ENCODE data around the gene TMEM170B.
A peak's percentile ranks its signal among the peaks of the same experiment; 100 is the strongest.

TMEM170B gene, protein sequence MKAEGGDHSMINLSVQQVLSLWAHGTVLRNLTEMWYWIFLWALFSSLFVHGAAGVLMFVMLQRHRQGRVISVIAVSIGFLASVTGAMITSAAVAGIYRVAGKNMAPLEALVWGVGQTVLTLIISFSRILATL

DNA sequence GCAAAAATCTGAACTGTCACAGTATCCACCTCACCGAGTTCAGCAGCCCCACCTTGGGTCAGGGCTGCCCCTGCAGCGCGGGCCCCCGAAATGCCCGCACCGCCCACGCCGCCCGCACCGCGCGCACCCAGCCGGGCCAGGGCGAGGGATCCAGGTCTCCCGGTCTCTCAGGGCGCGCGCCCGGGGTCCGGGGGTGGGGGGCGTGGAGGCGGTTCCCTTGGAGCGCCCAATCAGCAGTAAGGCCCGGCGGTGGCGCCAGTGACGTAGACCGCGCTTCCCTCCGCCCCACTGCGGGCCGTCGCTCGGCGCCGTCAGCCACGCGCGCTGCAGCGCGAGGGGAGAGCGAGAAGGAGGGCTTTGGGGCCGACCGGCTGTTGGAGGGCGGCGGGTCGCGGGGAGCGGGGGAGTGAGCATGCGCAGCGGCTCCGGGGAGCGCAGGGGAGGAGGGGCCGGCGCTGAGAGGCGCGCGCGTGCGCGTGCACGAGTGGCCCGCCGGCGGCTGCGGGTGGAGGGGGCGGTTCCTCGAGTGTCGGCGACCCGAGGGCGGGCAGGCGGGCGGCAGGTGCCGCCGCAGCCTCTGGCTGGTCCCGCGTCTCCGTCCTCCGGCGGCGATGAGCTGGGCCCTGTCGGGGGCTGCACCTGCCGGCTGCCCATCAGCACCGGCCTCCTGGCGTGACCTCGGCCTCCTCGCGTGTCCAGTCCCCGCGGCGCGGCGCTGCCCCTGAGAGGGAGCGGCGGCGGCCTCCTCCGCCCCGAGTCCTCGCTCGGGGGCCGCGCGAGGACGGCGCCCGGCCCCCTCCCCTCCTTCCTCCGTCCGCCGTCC, at the start of gene TMEM170B:
Gene TMEM170B (plus strand): TSS at position 521 of the 823 bp plus-strand sequence. CDS start 529 bp downstream, outside the sequence.
- DNase-seq, result peak; percentile 97

DNA sequence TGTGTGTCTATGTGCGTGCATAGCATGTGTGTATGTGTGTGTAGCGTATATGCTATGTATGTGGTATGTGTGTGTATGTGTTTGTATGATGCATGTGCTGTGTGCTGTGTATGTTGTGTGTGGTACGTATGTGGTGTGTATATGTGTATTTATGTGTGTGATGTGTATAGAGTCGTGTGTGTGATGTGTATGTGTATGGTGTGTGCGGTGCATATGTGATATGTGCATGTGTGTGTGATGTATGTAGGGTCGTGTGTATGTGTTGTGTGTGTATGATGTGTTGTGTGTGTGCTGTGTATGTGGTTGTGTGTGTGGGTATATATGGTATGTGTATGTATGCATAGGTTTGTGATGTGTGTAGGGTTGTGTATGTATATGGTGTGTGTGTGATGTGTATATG, 46.6 kb upstream of the TMEM170B start:
- DNase-seq, result no peak

DNA sequence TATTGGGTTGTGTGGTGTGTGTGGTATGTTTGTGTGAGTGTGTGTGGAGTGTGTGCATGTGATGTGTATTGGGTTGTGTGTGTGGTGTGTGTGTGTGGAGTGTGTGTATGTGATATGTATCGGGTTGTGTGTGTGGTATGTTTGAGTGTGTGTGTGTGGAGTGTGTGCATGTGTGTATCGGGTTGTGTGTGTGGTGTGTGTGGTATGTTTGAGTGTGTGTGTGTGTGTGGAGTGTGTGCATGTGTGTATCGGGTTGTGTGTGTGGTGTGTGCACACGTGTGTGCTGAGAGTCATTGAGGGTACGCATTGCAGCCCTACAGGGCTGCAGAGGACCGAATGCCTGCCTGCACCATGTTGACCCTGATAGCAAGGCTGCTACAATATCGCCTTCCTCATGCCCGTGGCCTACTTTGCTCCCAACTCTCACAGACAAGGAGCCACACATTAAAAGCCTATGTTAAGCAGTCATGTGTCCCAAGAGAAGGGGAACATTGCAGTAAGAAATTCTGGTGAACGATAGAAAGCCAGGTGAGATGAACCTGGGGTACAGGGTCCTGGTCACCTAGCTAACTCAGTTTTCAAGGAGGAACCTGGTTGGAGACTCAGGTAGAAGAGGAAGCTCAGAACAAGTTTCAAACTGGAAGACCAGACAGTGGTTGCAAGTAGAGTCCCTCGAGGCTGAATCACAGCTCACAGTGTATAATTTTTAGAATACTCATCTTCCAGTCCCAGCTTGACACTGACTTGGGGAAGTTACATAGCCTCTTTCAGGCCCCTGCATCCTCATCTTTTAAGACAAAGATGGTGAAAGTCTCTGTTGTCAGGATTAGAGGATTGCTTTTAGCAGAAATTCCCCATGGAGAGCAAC, 45.7 kb upstream of the TMEM170B start:
- no peak for DNase-seq

DNA sequence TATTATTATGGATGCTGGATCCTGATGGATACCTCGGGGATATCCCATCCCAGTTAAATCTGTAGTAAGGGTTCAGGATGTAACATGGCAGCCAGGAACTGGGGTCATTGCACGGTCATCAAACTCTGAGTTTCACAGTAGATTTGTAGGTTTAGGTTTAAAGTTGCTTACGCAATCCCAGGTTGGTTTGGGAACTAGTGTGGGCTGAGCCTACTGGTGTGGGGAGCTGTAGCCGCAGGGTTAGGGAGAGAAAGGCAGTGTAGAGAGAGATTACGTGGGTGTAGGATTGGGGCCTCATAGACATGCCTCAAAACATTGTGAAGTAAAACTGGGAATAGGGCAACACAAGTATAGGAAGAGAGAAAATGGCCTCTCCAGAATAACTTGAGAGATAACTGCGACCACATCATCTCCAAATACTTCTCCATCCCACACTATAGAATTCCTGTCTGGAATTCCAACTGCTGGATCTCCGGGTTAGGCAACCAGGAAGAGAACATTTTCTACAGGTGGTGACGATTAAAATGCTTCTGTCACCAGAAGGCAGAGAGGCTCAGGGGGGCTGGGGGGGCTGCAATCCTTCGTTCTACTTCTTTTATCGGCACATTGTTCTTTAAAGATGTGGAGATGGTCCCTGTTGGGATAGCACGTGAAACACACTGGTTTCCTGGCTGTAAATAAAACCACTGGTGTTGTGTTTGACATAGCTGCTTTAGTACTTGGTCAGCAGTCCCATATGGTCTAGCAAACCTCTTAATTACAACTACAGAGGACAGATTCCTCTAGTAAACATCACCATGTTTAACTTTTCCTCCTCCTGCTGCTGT, 44.9 kb upstream of the TMEM170B start:
- DNase-seq, result no peak

DNA sequence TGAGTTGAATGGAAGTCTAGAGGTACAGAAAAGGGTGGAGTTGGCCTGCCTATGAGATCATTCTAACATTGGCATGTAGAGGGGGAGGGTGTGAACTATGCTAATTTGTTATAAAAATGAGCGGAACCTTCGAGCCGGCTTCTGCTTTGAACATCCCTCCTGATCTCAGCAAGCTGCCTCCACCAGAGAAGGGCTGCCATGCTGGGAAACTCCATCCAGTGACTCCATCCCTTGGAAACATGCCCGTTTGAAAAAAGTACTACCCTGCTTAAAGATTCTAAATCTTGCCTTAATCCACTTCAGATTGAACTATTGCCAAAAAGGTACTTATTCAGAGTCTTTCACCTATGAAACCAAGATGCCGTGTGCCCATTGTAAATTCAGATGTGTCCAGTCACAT, 43.6 kb upstream of the TMEM170B start:
- no peak for DNase-seq

DNA sequence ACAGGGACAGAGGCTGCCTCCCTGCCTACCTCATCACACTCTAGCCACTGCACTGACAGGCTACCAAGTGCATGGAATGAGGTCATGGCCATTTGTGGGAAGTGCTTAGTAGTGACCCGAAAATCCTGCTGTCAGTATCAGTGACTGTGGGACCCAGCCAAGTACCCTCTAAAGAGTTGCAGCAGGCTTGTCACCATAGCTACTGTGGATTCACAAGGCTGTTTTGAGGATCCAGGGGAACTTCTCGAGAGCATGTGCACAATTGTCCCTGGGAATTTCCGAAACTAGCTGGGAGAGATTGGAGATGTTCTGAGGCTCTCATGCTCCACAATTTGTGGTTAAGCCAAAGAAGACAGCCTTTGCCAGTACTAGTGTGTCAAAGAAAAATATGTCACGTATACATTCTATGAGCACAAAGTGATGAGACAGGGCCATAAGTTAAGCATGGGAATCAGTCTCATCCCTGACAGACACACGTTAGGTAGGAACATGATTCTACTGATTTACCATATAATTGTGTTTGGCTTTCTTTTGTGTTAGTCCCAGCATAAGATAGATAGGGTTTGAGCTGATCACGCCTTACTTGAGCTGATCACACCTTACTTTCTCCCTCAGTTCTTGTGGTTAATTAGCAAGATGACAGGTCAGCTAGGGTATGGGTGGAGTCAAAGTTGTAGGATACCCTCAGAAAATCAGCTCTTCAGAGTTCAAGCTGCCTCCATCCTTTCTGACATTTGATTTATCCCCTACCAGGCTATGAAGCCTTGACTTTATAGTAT, 42.6 kb upstream of the TMEM170B start:
- DNase-seq, result no peak

DNA sequence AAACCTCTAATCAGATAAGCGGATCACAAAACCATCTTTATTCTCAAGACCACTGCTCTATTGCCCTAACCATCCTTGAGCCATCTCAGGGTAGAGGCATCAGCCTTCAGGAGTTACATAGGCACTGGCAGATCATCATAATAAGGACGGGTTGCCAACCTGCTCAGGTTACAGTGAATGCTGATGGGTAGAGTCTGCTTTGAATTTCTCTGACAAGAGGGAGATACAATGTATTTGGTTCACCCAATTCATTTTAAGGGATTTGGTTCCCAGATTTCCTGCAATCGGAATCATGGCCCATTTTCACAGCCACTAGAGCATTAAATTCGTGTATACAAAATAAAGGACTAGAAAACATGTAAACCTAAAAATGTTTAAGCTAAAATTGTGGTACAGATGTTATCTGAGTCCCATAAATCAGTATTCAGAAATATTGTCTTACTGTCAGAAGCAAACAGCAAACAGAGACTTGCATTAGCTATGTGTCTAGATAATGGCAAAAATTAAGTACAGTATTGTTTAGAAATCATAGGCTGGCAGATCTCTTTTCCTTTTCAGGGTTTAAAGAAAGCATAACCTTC, 41.9 kb upstream of the TMEM170B start:
- no peak for DNase-seq

DNA sequence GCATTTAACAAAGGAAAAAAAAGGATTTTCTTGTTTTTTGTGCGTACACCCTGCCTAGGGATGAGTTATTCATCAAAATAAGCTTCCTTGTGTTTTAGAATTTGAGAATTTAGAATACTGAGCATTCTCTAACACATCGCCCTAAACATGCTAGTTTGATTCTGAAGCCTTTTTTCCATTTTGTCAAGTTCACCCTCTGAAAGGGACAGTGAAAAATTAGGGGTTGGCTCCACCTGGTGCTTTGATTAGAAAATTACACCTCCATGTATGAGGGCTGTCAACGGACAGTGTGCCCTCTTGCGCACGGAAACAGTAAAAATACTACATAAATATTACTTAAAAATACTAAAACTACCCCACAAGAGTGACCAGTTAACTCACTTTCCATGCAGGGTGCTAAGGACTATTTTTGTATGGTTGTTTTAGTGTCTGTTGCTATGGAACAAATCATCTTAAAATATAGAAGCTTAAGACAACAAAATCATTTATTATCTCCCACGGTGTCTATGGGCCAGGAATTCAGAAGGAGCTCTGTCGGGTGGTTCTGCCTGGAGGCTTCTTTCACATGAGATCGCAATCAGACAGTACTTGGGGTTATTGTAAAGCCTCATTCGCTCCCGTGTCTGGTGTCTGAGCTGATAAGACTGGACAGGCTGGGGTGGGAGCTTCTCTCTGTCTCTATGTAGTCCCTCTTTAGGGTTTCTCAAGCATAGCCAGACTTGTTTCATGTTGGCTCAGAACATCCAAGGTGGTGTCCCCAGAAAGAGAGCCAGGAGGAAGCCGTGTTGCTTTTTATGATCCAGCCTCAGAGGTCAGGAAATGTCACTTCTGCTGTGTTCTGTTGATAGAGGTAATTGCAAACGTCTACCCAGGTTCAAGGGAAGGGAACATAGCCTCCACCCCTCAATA, 41.1 kb upstream of the TMEM170B start:
- DNase-seq, result peak; percentile 63

DNA sequence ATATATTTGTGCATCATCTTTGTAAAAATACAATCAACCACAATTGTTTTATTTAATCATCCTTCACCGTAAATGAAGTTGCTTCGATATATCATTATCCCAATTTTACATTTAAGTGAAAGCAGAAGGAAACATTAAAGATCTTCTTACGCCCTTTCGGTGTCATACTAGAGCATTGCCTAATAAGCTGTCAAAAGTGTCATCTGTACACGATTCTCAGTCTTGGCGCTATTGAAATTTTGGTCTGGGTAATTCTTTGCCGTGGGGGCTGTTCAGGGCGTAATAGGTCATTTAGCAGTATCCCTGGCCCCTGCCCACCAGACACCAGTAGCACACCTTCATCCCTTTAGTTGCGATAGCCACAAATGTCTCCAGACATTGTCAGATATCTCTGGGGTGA, 40.4 kb upstream of the TMEM170B start:
- no peak for DNase-seq

DNA sequence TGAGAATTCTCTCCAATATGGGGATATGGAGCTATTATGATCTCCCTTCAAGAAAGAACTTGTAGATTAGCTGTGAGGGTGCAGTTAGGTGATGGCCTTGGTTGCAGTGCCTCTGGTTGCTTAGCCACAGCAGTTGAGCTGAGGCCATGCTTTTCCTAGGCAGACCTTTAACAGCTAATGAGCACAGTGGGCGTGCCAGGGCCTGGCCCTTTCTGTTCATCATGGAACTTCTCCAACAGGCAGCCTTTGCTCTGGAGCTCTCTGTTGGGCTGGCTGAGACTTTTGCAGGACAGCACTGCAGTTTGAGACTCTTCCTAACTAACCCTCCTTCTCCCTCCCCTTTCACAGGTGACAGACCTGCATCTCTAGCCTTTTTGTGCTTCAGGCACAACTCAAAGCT, 39.7 kb upstream of the TMEM170B start:
- DNase-seq, result peak; percentile 18

DNA sequence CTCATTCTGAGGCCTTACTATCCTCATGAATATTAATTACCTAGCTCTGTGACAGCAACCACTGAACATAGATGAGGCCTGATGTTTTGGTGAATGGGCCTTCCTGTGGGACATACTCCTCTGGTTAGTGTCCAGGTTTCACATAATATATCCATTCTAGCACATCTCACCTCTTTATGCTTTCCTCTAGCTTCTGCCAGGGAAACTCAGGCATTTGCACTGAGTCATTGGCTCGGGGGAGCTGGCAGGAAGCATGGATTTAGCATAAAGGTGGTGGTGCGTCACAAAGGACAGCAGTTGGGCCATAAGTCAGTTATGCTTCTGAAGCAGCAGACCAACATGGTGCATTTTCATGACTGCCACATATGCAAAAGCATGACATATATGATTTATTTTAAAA, 37.5 kb upstream of the TMEM170B start:
- DNase-seq, result no peak

DNA sequence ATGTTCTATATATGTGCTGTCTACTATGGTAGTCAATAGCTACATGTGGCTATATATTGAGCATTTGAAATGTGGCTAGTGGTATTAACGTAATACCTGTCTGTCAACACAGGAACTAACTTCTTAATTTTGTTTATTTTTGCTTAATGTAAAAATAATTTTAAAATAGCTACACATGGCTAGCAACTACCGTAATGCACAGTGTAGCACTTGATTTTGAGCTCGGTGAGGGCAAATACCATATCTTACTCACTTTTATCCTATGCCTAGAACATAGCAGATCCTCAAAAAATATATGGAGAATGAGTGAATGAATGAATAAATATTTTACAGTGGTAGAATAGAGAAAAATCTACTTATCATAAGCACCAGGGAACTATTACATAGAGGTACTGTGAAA, 28.1 kb upstream of the TMEM170B start:
- DNase-seq, result no peak

DNA sequence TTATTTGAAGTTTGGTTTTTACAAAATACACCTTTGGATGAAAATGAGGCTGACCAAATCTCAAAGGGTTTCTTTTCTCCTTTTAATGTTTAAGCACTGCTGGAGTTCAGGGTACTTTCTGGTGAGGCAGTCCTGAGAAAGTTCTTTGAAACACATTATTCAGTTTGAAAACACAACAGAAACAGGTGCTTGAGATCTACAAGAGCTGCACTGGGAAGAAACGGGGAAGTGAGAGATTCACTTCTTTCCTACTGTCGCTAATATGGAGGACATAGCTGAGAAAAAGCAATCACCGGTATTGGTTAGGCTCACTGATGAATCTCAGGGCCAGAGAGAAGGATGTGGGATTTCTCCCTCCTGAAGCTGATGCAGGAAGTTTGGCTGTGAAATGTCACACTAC, 22.9 kb upstream of the TMEM170B start:
- no peak for DNase-seq

DNA sequence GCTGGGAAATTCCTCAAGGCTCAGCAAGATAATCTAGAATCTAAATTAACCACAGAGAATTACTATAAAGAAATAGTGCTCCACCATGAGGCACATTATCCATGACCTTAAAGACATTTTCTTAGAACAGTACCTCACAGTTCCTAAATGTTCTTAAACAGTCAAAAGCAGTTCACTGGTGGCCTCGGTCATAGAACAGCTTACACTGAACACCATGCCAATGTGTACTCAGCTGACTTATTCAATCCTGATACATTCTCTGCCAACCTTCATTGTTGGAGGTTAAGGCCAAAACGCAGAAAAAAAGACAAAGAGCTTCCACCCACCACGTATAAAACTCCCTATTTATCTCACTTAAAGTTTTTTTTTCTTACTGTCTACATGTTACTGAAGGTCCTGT, 21.8 kb upstream of the TMEM170B start:
- no peak for DNase-seq

DNA sequence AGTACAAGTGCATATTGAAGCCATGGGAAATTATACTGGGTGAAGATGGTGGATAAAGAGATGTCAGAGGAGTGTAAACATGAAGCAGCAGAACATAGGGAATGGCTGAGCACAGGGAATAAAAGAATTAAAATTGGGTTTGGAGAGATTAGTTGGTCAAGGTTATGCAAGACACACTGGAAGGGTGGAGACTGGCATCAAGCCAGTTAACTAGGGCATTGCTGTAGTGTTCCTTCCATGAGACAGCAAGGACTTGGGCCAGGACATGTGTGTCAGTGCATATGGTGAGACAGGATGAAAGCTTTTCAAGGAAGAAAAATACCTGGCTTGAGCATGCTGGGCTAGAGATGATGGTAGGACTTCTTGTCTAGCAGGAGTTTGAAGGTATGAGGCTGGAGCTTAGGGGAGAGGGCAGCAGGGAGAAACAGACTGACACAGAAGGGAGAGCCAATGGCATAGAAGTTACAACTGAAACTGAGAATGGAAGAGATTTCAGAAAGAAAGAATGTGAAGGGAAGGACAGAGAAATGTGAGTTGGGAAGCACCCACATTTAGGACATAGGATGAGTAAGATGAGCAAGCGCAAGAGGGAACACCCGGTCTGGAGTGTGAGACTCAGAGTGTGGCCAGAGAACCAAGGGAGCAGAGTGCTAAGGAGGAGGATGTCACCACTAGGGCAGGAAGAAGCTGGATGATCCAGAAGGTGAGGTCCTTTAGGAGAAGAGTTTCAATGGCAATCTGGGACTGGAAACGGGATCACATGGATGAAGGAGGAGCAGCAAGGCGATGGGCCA, 14.5 kb upstream of the TMEM170B start:
- DNase-seq, result no peak

DNA sequence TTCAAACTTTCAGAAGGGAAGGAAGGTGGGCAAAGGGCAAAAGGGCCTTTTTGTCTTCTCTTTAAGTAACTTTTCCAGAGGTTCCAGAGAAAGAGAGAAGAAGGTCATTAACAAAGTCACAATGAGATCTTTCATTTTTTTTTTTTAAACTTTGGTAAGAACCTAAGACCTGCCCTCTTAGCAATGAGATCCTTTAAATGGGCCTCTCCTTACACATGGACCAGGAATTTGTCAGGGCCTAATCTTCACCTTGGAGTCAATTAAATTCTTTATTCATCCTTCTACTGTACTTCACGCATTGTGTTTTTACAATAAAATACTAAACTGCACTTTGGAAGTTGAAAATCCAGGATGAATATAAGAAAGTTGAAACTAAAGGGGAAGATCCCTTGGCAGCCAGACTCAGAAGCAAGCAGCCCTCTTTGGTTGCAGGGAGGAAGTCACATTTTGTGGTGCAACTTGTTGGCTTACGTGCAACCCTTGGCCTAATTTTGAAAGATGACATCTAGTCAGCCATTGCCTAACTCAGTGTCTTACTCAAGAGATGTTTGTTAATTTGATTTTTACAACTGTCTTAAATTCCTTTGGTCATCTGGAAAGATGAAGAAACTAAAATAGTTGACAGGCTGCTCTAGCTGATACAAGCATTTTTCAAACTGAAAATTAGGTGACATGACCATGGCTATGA, 11.9 kb upstream of the TMEM170B start:
- no peak for DNase-seq

DNA sequence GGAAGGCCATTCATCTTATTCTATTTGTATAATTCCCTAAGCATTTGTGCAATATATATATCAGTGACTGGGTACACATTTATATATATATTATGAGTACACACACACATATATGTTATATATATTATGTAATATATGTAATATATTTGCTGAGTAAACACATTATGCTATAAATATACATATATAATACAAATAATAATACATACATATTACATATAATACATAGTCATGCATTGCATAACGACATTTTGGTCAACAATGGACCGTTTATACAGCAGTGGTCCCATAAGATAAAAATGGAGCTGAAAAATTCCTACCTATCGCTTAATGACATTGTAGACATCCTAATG, 11.4 kb upstream of the TMEM170B start:
- DNase-seq, result no peak

DNA sequence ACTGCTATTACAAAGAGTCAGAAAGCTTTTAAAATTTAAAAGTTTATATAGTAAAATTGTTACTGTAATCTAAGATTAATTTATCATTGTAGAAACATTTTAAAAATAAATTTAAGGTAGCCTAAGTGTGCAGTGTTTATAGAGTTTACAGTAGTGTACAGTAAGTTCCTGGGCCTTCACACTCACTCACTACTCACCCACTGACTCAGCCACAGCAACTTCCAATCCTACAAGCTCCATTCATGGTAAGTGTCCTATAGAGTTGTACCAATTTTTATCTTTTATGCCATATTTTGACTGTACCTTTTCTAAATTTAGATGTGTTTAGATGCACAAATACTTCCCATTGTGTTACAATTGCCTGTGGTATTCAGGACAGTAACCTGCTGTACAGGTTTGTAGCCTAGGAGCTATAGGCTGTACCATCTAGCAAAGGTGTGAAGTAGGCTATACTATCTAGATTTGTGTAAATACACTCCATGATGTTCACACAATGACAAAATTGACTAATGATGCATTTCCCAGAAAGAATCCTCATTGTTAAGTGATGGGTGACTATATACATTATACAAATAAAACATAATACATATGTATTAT, 10.2 kb upstream of the TMEM170B start:
- DNase-seq, result no peak

DNA sequence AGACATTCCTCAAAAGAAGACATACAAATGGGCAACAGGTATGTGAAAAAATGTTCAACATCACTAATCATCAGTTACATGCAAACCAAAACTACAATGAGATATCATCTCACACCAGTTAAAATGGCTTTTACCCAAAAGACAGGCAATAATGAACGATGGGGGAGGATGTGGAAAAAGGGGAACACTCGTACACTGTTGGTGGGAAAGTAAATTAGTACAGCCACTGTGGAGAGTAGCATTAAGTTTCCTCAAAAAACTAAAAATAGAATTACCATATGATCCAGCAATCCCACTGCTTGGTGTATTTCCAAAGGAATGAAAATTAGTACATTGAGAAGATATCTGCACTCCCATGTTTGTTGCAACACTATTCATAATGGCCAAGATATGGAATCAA, 8.6 kb upstream of the TMEM170B start:
- DNase-seq, result no peak

Measured in NCI-H1105 (cell line).